Renal pelvis (tissue), 12 donors: ENCODE data around the gene CFI. TPM values are rescaled to one million over a fixed set of nuclear protein-coding genes. Genes with fewer than 3 reads are reported as not detected.

ENCODE experiments used
- DNase-seq: peaks from one replicate; pipeline ENCODE4 v3.0.0-alpha.2; 2013
- long read RNA-seq, 16 experiments: transcript quantifications; one replicate each; lab custom pipeline, GENCODE V29; 2026
- polyA plus RNA-seq, 3 donors: library from polyadenylated mRNA; unstranded; fragments of 120-200 nt; gene quantifications; one replicate each; pipeline ENCODE4 v1.2.1, GENCODE V29; 2013; ENCODE audit not compliant: insufficient read length in 3 of 3

CFI gene
- 10 to 100 TPM; 75.2 to 79.1 (median 78.8) TPM for polyA plus RNA-seq
- long read RNA-seq, donor 1, partial matches to known transcripts = 0 of 3 reads
- long read RNA-seq, donor 1, other reads (novel, unspliced or antisense) = 0 of 3 reads
- long read RNA-seq, donor 2, partial matches to known transcripts = 7 of 14 reads
- long read RNA-seq, donor 2, other reads (novel, unspliced or antisense) = 0 of 14 reads
- long read RNA-seq, donor 3, partial matches to known transcripts = 14 of 17 reads
- long read RNA-seq, donor 3, other reads (novel, unspliced or antisense) = 0 of 17 reads
- long read RNA-seq, donor 4, partial matches to known transcripts = 0 of 8 reads
- long read RNA-seq, donor 4, other reads (novel, unspliced or antisense) = 0 of 8 reads
- long read RNA-seq, donor 5, partial matches to known transcripts = 0 of 3 reads
- long read RNA-seq, donor 5, other reads (novel, unspliced or antisense) = 0 of 3 reads
- long read RNA-seq, donor 6, partial matches to known transcripts = 10 of 16 reads
- long read RNA-seq, donor 6, other reads (novel, unspliced or antisense) = 0 of 16 reads
- long read RNA-seq, donor 7, transcript CFI-204 (3 exons, 667 nt) = major isoform, 5 of 5 reads
- long read RNA-seq, donor 7, partial matches to known transcripts = 0 of 5 reads
- long read RNA-seq, donor 7, other reads (novel, unspliced or antisense) = 0 of 5 reads
- long read RNA-seq, donor 8, partial matches to known transcripts = 0 of 1 reads
- long read RNA-seq, donor 8, other reads (novel, unspliced or antisense) = 0 of 1 reads
- long read RNA-seq, donor 9, partial matches to known transcripts = 14 of 20 reads
- long read RNA-seq, donor 9, other reads (novel, unspliced or antisense) = 0 of 20 reads
- long read RNA-seq, donor 10, partial matches to known transcripts = 10 of 14 reads
- long read RNA-seq, donor 10, other reads (novel, unspliced or antisense) = 0 of 14 reads
- long read RNA-seq, donor 11, partial matches to known transcripts = 0 of 5 reads
- long read RNA-seq, donor 11, other reads (novel, unspliced or antisense) = 0 of 5 reads
- long read RNA-seq, donor 12, transcript CFI-202 (14 exons, 2,053 nt) = major isoform, 5 of 32 reads
- long read RNA-seq, donor 12, partial matches to known transcripts = 21 of 32 reads
- long read RNA-seq, donor 12, other reads (novel, unspliced or antisense) = 0 of 32 reads
- long read RNA-seq, donor 13, partial matches to known transcripts = 0 of 4 reads
- long read RNA-seq, donor 13, other reads (novel, unspliced or antisense) = 0 of 4 reads
- long read RNA-seq, donor 14, transcript CFI-204 (3 exons, 667 nt) = major isoform, 10 of 13 reads
- long read RNA-seq, donor 14, partial matches to known transcripts = 0 of 13 reads
- long read RNA-seq, donor 14, other reads (novel, unspliced or antisense) = 0 of 13 reads
- long read RNA-seq, donor 15, transcript CFI-204 (3 exons, 667 nt) = major isoform, 13 of 17 reads
- long read RNA-seq, donor 15, partial matches to known transcripts = 0 of 17 reads
- long read RNA-seq, donor 15, other reads (novel, unspliced or antisense) = 0 of 17 reads
- long read RNA-seq, donor 16, partial matches to known transcripts = 15 of 19 reads
- long read RNA-seq, donor 16, other reads (novel, unspliced or antisense) = 0 of 19 reads

DNA sequence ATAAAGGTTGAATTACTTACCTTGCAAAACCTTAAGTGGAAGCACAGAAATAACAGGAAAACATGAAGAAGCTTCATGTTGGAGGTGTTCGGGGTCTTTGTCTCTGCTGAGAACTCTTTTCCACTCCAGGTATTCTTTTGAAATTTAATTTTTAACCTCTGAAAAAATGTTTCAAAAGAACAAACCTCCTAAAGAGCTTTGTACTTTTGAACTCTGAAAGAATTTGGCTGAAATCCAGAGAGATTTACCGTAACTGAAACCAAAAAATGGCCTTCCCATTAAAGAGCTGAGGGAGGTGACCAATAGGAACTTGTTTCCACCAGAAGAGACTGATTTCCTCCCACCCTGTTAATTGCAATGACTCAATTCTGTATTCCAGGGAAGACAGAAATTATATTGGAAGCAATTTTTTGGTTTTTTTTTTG, at the start of gene CFI:
Gene CFI (minus strand): TSS at position 105 of the 425 bp plus-strand sequence. CDS start 28 bp downstream, at position 77.
- DNase-seq = peak; percentile 79

DNA sequence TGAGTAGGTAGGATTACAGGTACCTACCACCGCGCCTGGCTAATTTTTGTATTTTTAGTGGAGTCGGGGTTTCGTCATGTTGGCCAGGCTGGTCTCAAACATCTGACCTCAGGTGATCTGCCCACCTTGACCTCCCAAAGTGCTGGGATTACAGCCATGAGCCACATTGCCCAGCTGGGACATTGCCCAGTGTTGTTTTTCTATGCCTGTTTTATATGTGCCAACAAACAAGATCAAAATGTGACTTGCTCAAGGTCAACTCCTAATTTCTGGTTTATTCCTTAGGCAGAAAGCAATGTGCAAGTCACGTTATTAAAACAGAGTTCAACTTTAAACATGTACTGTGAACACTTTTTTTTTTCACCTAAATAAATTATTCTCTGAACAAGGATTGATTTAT, 48.8 kb upstream of the CFI start:
- DNase-seq = no peak

DNA sequence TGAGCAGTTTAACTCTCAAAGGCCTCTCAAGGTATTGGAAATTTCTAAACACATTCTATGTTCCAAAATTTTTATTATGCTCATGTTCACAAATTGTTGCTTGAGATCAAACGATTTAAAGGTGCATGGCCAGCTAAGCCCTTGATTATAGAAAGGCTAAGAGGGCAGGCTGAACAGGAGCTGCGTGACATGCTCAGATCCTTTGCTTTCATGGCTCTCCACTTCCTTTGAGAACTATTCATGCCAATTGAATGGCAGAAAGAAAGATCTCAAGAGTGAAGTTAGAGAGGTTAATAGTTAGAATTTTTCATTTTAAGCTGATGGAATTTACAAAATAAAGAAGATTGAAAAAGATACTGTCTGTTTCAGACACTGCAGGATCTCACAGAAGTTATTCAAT, 46.7 kb upstream of the CFI start:
- no peak for DNase-seq

DNA sequence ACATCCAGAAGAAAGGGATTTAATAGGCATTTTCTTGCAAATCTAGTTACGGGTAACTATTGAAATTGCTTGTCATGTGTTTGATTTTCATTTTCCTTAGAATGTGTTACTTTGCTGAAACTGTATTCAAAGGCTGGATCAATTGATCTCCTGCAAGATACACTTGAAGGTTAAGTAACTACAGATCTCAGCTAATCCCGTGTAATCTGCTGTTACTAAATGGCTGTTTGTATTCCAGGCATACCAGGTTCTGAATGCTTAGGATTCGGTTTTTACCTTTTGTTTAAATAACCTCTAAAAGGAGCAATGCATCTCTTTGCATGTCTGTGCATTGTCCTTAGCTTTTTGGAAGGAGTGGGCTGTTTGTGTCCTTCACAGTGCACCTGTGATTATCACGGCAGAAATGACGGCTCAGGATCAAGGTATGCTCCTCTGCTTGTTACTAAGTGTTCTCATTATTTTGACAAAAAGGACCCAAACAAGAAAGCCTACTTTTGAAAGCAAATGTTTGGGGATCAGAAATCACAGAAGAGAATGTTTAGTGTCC, 46.2 kb upstream of the CFI start, which contains the start of gene LRIT3:
Gene LRIT3 (plus strand): TSS at position 212 of the 547 bp plus-strand sequence. CDS start 95 bp downstream, at position 307.
- no peak for DNase-seq

DNA sequence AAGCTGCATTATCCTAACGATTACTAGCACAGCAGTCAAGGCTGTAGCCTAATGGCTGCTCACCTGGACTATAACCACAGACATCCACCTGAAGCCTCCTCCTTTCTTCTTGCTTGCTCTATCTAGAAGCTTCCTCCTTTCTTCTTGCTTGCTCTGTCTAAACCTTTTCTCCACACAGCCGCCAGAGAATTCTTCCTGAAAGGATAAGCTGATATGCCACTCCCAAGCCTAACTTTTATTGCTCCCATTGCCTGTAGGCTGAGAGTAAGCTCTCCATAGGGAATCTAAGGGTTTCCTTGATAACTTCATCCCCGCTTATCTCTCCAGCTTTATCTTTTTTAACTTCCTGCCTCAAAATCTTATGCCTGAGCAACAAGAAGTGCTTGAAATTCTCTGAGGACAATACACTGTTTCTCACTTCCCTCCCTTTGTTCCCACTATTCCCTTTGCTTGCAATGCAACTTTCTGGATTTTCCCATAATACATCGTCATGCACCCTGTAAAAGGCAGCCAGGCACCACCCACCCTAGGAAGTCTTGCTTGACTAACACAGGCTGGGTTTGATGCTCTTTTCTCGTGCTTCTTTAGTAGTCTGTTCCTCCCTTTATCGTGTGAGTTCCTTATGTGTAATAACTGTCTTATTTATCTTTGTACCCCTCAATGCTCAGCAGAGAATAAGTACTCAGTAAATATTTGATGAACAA, 44.7 kb upstream of the CFI start:
- no peak for DNase-seq

GRCh38 chr4:109836985-109837384, 35.2 kb upstream of the CFI start:
- DNase-seq = no peak

DNA sequence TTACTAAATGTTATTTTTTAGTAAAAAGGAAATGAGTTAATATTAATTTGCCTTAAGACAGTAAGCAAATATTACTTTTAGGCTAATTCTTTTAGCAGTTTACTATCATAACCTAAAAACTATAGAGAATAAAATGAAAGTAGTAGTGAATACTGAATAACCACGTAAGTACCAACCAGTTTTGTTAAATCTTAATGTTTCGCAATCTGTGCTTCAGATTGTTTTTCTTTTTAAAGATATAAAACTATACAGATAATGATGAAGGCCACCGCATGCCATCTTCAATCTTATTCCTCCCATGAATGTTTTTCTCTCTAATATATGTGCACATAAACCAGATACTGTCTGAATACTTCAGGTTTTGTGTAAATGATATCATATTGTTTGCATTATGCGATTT, 32.0 kb upstream of the CFI start:
- no peak for DNase-seq

- DNase-seq = no peak
Observed at GRCh38 chr4:109827672-109828071, 25.9 kb upstream of the CFI start, which contains the start of gene RRH. Gene RRH (plus strand): TSS chr4:109827972. CDS start chr4:109828028, 56 bp downstream.

GRCh38 chr4:109826719-109827118, 24.9 kb upstream of the CFI start:
- no peak for DNase-seq

- no peak for DNase-seq
Observed at GRCh38 chr4:109821185-109821584, 19.4 kb upstream of the CFI start.

- DNase-seq = no peak
Observed at GRCh38 chr4:109820563-109820962, 18.8 kb upstream of the CFI start.

GRCh38 chr4:109818268-109818667, 16.5 kb upstream of the CFI start:
- DNase-seq = no peak

- DNase-seq = no peak
Observed at GRCh38 chr4:109816894-109817293, 15.1 kb upstream of the CFI start.

GRCh38 chr4:109816082-109816442, 14.3 kb upstream of the CFI start:
- DNase-seq = no peak

- peak; percentile 95 for DNase-seq
Observed at GRCh38 chr4:109815151-109816081, 13.6 kb upstream of the CFI start, which contains the start of gene GAR1. Gene GAR1 (plus strand): TSS chr4:109815762. CDS start chr4:109816165, 403 bp downstream.

DNA sequence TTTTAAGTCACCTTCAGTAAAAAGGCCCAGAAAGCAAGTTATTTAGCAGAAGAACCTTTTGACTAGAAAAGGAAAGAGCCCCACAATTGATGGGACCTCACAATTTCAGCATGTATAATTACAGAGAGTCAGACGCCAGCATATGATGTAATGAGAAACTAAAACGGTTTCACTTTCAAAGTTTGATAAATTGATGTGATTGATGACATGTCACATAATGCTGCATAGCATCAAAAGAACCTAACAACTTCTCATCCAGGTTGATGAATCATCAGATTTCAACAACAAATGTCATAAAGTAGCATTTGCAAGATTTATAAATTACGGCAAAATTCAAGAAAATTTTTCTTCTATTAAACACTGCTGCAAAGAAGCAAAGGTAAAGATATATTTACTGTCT, 9.9 kb upstream of the CFI start:
- DNase-seq = no peak

GRCh38 chr4:109810552-109811387, 9.0 kb upstream of the CFI start:
- DNase-seq = no peak

DNA sequence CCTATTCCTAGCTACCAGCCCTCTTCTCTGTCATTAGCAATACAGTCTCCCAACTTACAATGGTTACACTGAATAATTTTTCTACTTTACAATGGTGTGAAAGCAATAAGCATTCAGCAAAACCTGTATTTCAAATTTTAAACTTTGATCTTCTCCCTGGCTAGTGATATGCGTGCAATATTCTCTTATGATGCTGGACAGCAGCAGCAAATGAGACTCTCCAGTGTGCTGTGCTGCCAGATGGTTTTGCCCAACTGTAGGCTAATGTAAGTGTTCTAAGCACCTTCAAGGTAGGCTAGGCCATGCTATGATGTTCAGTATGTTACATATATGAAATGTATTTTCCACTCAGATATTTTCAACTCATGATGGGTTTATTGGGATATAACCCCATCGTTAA, 7.9 kb upstream of the CFI start:
- DNase-seq = no peak
